ENCODE data around the gene DUOX2. TPM values are rescaled to one million over a fixed set of nuclear protein-coding genes. Genes with fewer than 3 reads are reported as not detected.

DUOX2 gene
- total RNA-seq, 1 experiment from 2014 or later = 0.08 TPM

- TF ChIP-seq REST (IDR thresholded peaks at IDR 0.05; ENCODE audit: insufficient read depth in 1 of 2, low read depth in 2 of 2, low read length in 1 of 2) (no peak), POLR2AphosphoS5 (IDR thresholded peaks at IDR 0.05; ENCODE audit: low read depth, low read length) (no peak), CTCF (IDR thresholded peaks at IDR 0.05) (no peak), TCF7L2 (IDR thresholded peaks at IDR 0.05; ENCODE audit: low read depth, low read length) (no peak), SIN3A (IDR thresholded peaks at IDR 0.05; ENCODE audit: borderline replicate concordance, insufficient read depth, low read depth, low read length) (no peak)
- Histone ChIP-seq H3K36me3 (ENCODE audit: control insufficient read depth, insufficient read depth, low read length) (no peaks in the 10 kb centered on the region), H3K4me3 (ENCODE audit: low read depth in 2 of 2, low read length in 2 of 2) (no peak overlapping the region), H3K27me3 (ENCODE audit: control insufficient read depth, insufficient read depth, low read length) (no peaks in the 10 kb centered on the region), H3K27ac (ENCODE audit: low read length) (no peak overlapping the region), H3K9me3 (ENCODE audit: control insufficient read depth, insufficient read depth, low read depth, low read length) (no peaks in the 10 kb centered on the region), H3K4me1 (ENCODE audit: control insufficient read depth, insufficient read depth, low read length) (no peaks in the 10 kb centered on the region)
- intact Hi-C loops (cut with micrococcal nuclease; ENCODE audit: unreplicated experiment) = no loop called here
- in situ Hi-C loops (cut with HindIII; ENCODE audit: low pct_unique_long_range_greater_than_20kb, low sequenced_read_pairs) = no loop called here
- ATAC-seq (no peak), DNase-seq (ENCODE audit: low read depth, low spot score) (no peak)
- CTCF ChIA-PET = interaction anchor here (1.2 to 1.6 kb wide), 2 partner anchors 17 to 28 kb away, joined by 4 to 6 read pairs; no protein-coding TSS in a partner anchor
- POLR2A ChIA-PET = interaction anchor here (0.5 to 0.7 kb wide), 2 partner anchors 32 to 1219 kb away, joined by 4 to 6 read pairs; no protein-coding TSS in a partner anchor
- BruUV-seq (replicated peaks) = no TSS peak
Observed at GRCh38 chr15:45146405-45146804, 32.4 kb upstream of the DUOX2 start.

- intact Hi-C loops (cut with micrococcal nuclease; ENCODE audit: unreplicated experiment) (no loop called here), in situ Hi-C loops (cut with HindIII; ENCODE audit: low pct_unique_long_range_greater_than_20kb, low sequenced_read_pairs) (no loop called here)
- ChIA-PET CTCF (interaction anchor here (0.6 to 1.1 kb wide), 2 partner anchors 26 to 233 kb away, joined by 3 read pairs; no protein-coding TSS in a partner anchor), POLR2A (no interaction called here)
- no peak for DNase-seq (ENCODE audit: low read depth, low spot score)
- no peak overlapping the region for H3K27ac ChIP-seq (ENCODE audit: low read length)
- no peaks in the 10 kb centered on the region for H3K36me3 ChIP-seq (ENCODE audit: control insufficient read depth, insufficient read depth, low read length)
- ATAC-seq = no peak
- no peak overlapping the region for H3K4me3 ChIP-seq (ENCODE audit: low read depth in 2 of 2, low read length in 2 of 2)
- no peaks in the 10 kb centered on the region for H3K27me3 ChIP-seq (ENCODE audit: control insufficient read depth, insufficient read depth, low read length)
- BruUV-seq (replicated peaks) = no TSS peak
- no peak for TF ChIP-seq TCF7L2 (IDR thresholded peaks at IDR 0.05; ENCODE audit: low read depth, low read length)
- no peak for TF ChIP-seq CTCF (IDR thresholded peaks at IDR 0.05)
- no peak for TF ChIP-seq REST (IDR thresholded peaks at IDR 0.05; ENCODE audit: insufficient read depth in 1 of 2, low read depth in 2 of 2, low read length in 1 of 2)
- TF ChIP-seq POLR2AphosphoS5 (IDR thresholded peaks at IDR 0.05; ENCODE audit: low read depth, low read length) = no peak
- TF ChIP-seq SIN3A (IDR thresholded peaks at IDR 0.05; ENCODE audit: borderline replicate concordance, insufficient read depth, low read depth, low read length) = no peak
- no peaks in the 10 kb centered on the region for H3K4me1 ChIP-seq (ENCODE audit: control insufficient read depth, insufficient read depth, low read length)
- H3K9me3 ChIP-seq (ENCODE audit: control insufficient read depth, insufficient read depth, low read depth, low read length) = no peaks in the 10 kb centered on the region
Observed at GRCh38 chr15:45144775-45145174, 30.8 kb upstream of the DUOX2 start.

Measured in Panc1 (cell line).